Smooth muscle cell of the brain vasculature (primary cell): Measurements from ENCODE around the gene RMRP.

Experiments used
- DNase-seq: peaks from one replicate; pipeline ENCODE4 v3.0.0-alpha.2; 2012; ENCODE audit warnings: low read depth, low spot score

RMRP gene

GRCh38 chr9:35611230-35611797 is 46.5 kb downstream of the RMRP start:
- DNase-seq, result peak; percentile 18

- DNase-seq, result no peak
Observed at GRCh38 chr9:35609820-35610163, 48.0 kb downstream of the RMRP start.

GRCh38 chr9:35609001-35609819 is 48.6 kb downstream of the RMRP start:
- no peak for DNase-seq

- DNase-seq, result no peak
Observed at GRCh38 chr9:35608221-35608620, 49.6 kb downstream of the RMRP start.
